Liver (tissue), 3 donors: ENCODE data around the gene PHTF1.

ENCODE experiments used
- CTCF ChIP-seq: fragments of 150-350 bp; IDR thresholded peaks from 2 replicates; pipeline ENCODE4 v1.5.1; 2017; ENCODE audit warnings: improper control_type of control experiment, low read depth, low read length; ENCODE audit not compliant: missing input control
- EGR1 ChIP-seq, 2 donors: IDR thresholded peaks; 2 replicates each; pipeline ENCODE4 v1.6.1; 2016 to 2018; ENCODE audit warnings: antibody characterized with exemption in 2 of 2, low read depth in 2 of 2
- GABPA ChIP-seq, 2 donors: IDR thresholded peaks in 1 of 2; conservative IDR thresholded peaks in 1 of 2; 2 replicates each; pipeline ENCODE4 v1.6.1; 2016; ENCODE audit warnings: antibody characterized with exemption in 2 of 2, mild to moderate bottlenecking in 1 of 2, moderate library complexity in 1 of 2
- HNF4G ChIP-seq: IDR thresholded peaks from 2 replicates; pipeline ENCODE4 v1.6.1; 2016; ENCODE audit warnings: antibody characterized with exemption
- MAX ChIP-seq: IDR thresholded peaks from 2 replicates; pipeline ENCODE4 v1.6.1; 2016; ENCODE audit warnings: antibody characterized with exemption
- REST ChIP-seq: IDR thresholded peaks from 2 replicates; pipeline ENCODE4 v1.6.1; 2016; ENCODE audit warnings: antibody characterized with exemption, mild to moderate bottlenecking
- SP1 ChIP-seq: IDR thresholded peaks from 2 replicates; pipeline ENCODE4 v1.6.1; 2018; ENCODE audit warnings: antibody characterized with exemption, mild to moderate bottlenecking
- TAF1 ChIP-seq: conservative IDR thresholded peaks from 2 replicates; pipeline ENCODE4 v1.6.1; 2016; ENCODE audit warnings: antibody characterized with exemption, mild to moderate bottlenecking
- TF ChIP-seq, protein P1 (sequence below): IDR thresholded peaks from 2 replicates; pipeline ENCODE4 v1.6.1; 2016; ENCODE audit warnings: antibody characterized with exemption
- donor health status: healthy.
- donor health status: healthy.

DNA sequence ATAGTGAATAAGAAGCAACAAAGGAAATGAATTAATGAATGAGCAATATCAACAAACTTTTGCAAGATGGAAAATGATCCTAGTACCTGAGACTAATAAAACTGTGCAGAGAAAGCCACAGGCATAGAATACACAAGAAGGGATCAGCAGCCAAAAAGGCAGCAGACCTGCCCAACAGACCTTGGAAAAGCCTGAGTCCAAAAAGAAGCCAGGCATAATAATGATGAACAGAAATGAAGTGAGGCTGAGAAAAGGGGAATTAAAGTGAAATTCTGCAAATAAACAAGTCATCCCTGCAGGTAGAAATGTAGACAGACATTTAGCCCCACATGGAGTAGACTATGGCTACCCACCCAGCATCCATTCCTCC is 10.3 kb upstream of the PHTF1 start:
- TF ChIP-seq TAF1 (no peak), CTCF (no peak), MAX (no peak), SP1 (no peak), EGR1 (IDR thresholded peaks at IDR 0.05; ENCODE audit: low read depth in 2 of 2) (no peak), HNF4G (no peak), REST (no peak), GABPA (IDR thresholded peaks at IDR 0.05 in 1 of 2, conservative IDR thresholded peaks at IDR 0.05 in 1 of 2) (no peak)
- TF ChIP-seq, protein P1, sequence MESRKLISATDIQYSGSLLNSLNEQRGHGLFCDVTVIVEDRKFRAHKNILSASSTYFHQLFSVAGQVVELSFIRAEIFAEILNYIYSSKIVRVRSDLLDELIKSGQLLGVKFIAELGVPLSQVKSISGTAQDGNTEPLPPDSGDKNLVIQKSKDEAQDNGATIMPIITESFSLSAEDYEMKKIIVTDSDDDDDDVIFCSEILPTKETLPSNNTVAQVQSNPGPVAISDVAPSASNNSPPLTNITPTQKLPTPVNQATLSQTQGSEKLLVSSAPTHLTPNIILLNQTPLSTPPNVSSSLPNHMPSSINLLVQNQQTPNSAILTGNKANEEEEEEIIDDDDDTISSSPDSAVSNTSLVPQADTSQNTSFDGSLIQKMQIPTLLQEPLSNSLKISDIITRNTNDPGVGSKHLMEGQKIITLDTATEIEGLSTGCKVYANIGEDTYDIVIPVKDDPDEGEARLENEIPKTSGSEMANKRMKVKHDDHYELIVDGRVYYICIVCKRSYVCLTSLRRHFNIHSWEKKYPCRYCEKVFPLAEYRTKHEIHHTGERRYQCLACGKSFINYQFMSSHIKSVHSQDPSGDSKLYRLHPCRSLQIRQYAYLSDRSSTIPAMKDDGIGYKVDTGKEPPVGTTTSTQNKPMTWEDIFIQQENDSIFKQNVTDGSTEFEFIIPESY: no peak
